ENCODE data around the gene RAB24.

- TF ChIP-seq REST (IDR thresholded peaks at IDR 0.05; ENCODE audit: insufficient read depth in 1 of 2, low read depth in 2 of 2, low read length in 1 of 2) (no peak), CTCF (IDR thresholded peaks at IDR 0.05) (no peak)
Observed at GRCh38 chr5:177327539-177328522, 24.3 kb upstream of the RAB24 start.

Measured in Panc1 (cell line).